ENCODE results near the gene GIT1.

The GIT1 gene

GRCh38 chr17:29589524-29590410, at the start of gene GIT1:
Gene GIT1, minus strand, starts transcription at chr17:29589648. Its CDS starts 270 bp downstream, at chr17:29589378.
- in situ Hi-C loops (cut with MboI; ENCODE audit: low sequenced_read_pairs): no loop called here

- in situ Hi-C loops (cut with MboI; ENCODE audit: low sequenced_read_pairs): loop anchor here (25.0 kb wide), 2 partner anchors 153 to 453 kb away; no protein-coding TSS in a partner anchor
These were observed 44.4 kb upstream of the GIT1 start for GRCh38 chr17:29633886-29634285.

- in situ Hi-C loops (cut with MboI; ENCODE audit: low sequenced_read_pairs): loop anchor here (25.0 kb wide), 2 partner anchors 157 to 457 kb away; no protein-coding TSS in a partner anchor
These were observed 41.3 kb upstream of the GIT1 start for GRCh38 chr17:29630630-29631193.

- in situ Hi-C loops (cut with MboI; ENCODE audit: low sequenced_read_pairs): loop anchor here (25.0 kb wide), 2 partner anchors 157 to 457 kb away; no protein-coding TSS in a partner anchor
These were observed 40.4 kb upstream of the GIT1 start for GRCh38 chr17:29629839-29630238.

GRCh38 chr17:29628644-29629043, 39.2 kb upstream of the GIT1 start:
- in situ Hi-C loops (cut with MboI; ENCODE audit: low sequenced_read_pairs): loop anchor here (25.0 kb wide), 2 partner anchors 159 to 459 kb away; no protein-coding TSS in a partner anchor

- in situ Hi-C loops (cut with MboI; ENCODE audit: low sequenced_read_pairs): loop anchor here (25.0 kb wide), 2 partner anchors 159 to 459 kb away; no protein-coding TSS in a partner anchor
These were observed 38.5 kb upstream of the GIT1 start for GRCh38 chr17:29627951-29628350.

GRCh38 chr17:29625037-29625750, 35.7 kb upstream of the GIT1 start:
- in situ Hi-C loops (cut with MboI; ENCODE audit: low sequenced_read_pairs): loop anchor here (25.0 kb wide), 2 partner anchors 162 to 462 kb away; no protein-coding TSS in a partner anchor

GRCh38 chr17:29624586-29624985, 35.1 kb upstream of the GIT1 start:
- in situ Hi-C loops (cut with MboI; ENCODE audit: low sequenced_read_pairs): no loop called here

GRCh38 chr17:29623283-29623647, 33.8 kb upstream of the GIT1 start:
- in situ Hi-C loops (cut with MboI; ENCODE audit: low sequenced_read_pairs): no loop called here

GRCh38 chr17:29622337-29623282, 33.2 kb upstream of the GIT1 start, which contains the start of gene CORO6:
Gene CORO6, minus strand, starts transcription at chr17:29622912. Its CDS starts 1,491 bp downstream, at chr17:29621421.
- in situ Hi-C loops (cut with MboI; ENCODE audit: low sequenced_read_pairs): no loop called here

- in situ Hi-C loops (cut with MboI; ENCODE audit: low sequenced_read_pairs): no loop called here
These were observed 32.3 kb upstream of the GIT1 start for GRCh38 chr17:29621751-29622194.

GRCh38 chr17:29620779-29621500, 31.5 kb upstream of the GIT1 start:
- in situ Hi-C loops (cut with MboI; ENCODE audit: low sequenced_read_pairs): no loop called here

GRCh38 chr17:29620271-29620670, 30.8 kb upstream of the GIT1 start:
- in situ Hi-C loops (cut with MboI; ENCODE audit: low sequenced_read_pairs): no loop called here

- in situ Hi-C loops (cut with MboI; ENCODE audit: low sequenced_read_pairs): no loop called here
These were observed 29.8 kb upstream of the GIT1 start for GRCh38 chr17:29619251-29619650.

- in situ Hi-C loops (cut with MboI; ENCODE audit: low sequenced_read_pairs): no loop called here
These were observed 29.0 kb upstream of the GIT1 start for GRCh38 chr17:29618272-29619065.

GRCh38 chr17:29617481-29618271, 28.2 kb upstream of the GIT1 start:
- in situ Hi-C loops (cut with MboI; ENCODE audit: low sequenced_read_pairs): no loop called here

GRCh38 chr17:29617125-29617480, 27.7 kb upstream of the GIT1 start:
- in situ Hi-C loops (cut with MboI; ENCODE audit: low sequenced_read_pairs): no loop called here
